GM19099 (cell line): Measurements from ENCODE around the gene TIMP4.

Experiments
- POLR2A ChIP-seq: IDR thresholded peaks from 3 replicates; pipeline ENCODE4 v1.6.1; 2011; ENCODE audit warnings: low read depth; ENCODE audit not compliant: insufficient read length; ENCODE audit errors: extremely low read depth

Gene TIMP4

GRCh38 chr3:12158387-12159226, at the start of gene TIMP4:
TSS of gene TIMP4 (minus strand) at chr3:12158912. CDS start at chr3:12158840, 72 bp downstream.
- TF ChIP-seq POLR2A, result no peak

- no peak for TF ChIP-seq POLR2A
Measured at GRCh38 chr3:12205171-12205570, 46.5 kb upstream of the TIMP4 start.

DNA sequence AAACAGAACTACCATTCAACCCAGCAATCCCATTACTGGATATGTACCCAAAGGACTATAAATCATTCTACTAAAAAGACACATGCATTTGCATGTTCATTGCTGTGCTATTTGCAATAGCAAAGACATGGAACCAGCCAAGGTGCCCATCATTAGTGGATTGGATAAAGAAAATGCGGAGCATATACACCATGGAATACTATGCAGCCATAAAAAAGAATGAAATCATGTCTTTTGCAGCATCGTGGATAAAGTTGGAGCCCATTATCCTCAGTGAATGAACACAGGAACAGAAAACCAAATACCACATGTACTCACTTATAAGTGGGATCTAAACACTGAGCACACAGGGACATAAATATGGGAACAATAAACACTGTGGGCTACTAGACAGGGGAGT, 43.1 kb upstream of the TIMP4 start:
- TF ChIP-seq POLR2A, result no peak

DNA sequence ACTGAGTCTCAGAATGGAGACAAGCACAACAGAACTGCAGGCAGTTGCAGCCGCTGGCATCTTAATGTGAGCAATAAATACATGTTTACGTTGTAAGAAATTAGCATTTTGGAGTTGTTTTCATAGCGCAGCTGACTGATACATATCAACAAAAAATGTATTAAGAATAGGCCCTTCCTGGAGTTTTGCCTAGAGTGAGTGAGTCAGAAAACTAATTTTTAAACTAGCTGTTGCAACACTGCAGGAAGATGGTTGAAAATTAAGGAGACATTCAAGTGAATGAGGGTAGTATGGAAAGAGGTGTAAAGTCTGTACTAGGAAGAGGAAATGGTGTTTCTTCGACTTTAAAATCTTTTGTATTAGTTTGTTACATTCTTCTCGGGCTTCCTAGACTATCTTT, 39.6 kb upstream of the TIMP4 start:
- TF ChIP-seq POLR2A, result no peak

DNA sequence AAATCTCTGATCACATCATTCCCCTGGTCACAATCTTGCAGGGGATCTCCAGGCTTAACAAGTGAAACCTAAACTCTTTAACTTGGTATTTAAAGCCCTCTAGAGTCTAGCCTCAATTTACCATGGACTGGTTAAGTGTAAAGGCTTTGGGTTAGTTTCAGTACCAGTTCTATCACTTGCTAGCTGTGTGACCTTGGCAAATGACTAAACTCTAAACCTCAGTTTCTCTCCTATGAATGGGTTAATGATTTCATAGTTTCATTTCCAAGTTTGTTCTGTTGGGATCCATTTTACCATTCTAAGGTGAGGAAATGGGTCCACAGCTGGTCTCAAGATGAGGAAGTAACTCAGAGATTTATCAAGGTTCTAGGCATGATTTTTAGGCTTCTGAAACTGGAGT, 38.8 kb upstream of the TIMP4 start:
- no peak for TF ChIP-seq POLR2A

DNA sequence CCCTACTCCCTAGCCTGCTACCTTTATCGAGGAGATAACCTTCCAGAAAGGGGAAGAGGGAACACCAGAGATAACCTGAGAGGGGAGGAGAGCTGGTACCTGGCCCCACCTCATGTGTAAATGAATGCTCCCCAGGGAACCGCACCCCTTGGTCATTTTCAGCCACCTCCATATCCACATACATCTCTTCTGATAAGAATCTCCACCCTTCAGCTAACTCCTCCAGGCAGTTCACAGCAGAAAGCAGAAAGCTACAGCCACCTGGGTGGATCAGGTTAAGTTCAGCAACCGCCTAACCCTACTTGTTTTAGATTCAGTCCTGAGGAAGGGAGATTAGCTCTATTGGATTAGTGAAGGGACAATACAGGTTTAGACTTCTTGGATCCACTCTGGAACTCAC, 38.0 kb upstream of the TIMP4 start:
- no peak for TF ChIP-seq POLR2A

DNA sequence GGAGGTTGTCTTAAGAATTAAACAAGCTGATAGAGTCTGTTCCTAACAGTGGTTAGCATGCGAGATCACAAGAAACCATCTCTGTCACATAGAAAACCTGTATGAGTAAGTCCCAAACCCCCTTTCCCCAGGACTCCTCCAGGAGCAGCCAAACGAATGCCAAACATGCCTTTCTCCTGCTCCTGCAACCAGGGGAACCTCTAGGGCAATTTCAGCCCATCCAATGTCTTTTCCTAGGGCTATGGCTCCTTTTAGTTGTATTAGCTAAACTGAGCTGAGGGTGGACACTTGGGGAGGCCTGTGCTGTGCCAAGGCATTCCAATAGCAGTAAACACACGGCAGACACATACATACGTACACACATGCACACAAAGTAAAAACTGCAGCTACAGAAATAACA, 36.5 kb upstream of the TIMP4 start:
- TF ChIP-seq POLR2A, result no peak

GRCh38 chr3:12194669-12195161, 36.0 kb upstream of the TIMP4 start:
- no peak for TF ChIP-seq POLR2A

DNA sequence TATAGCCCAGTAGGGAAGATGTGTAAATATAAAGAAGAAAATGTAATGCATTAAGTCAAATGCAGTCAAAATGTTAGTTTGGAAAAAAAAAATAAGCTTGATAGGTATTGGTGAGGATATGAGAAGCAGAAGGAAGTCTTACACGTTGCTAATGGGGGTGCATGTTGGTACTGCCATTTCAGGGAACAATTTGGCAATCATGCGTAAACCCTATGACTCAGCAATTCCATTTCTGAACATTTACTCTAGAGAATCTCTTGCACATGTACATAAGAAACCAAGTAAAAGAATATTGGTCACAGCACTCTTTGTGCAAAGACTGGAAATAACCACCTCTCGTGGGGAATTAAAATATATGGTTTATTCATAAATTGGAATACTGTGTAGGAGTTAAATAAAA, 35.5 kb upstream of the TIMP4 start:
- no peak for TF ChIP-seq POLR2A

GRCh38 chr3:12193485-12194165, 34.9 kb upstream of the TIMP4 start:
- no peak for TF ChIP-seq POLR2A

DNA sequence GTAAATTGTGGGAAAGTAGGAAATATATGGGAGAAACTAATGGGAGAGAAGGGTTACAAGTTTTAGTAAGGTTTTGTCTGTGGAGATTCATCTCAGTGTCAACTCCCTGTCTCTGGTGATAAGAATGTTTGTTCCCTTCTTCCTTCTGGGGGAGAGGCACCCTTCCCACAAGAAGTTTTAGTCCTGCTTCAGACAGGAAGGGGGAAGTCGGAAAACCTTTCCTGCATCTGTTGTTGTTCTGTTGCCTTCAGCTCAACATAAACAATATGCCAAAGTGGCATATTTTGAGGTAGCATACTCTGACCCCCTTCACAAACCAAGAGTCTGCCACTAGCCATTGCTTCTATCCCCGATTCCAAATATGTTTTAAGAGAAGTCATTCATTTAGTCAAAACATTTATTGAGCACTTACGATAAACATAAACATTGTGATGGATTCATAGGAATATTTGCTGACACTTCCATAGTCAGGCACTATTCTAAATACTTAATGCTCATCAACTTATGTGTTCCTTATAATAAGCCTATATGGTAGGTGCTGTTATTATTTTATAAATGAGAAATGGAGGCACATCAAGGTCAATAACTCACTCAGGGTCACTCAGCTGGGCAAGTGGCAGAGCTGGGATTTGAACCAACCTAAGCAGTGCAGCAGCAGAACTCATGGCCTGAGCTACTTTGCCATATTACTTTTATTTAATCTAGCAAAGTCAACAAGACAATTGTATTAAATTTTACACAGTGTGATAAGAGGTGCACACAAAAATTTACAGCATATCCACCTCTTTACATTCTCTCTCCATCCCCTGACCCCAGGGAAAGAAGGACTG, 34.2 kb upstream of the TIMP4 start:
- no peak for TF ChIP-seq POLR2A

DNA sequence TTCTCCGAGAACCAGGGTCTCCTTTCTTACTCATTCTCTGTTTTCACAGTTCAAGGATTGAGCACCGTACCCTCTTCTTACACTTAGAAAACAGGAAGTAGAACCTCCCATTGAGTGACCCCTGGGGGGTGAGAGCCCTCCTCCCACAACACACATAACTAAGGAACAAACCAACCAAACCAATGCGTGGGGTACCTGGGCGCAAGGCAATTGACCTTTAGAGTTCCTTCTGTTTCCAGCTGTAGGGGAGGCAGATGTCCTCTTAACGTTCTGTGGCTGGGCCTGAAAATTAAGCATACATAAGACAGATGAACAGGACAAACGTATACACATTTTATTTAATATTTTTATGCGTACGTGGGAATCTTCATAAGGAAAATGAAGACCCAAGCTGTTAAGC, 33.5 kb upstream of the TIMP4 start:
- TF ChIP-seq POLR2A, result no peak

GRCh38 chr3:12191559-12191958, 32.8 kb upstream of the TIMP4 start:
- TF ChIP-seq POLR2A, result no peak

DNA sequence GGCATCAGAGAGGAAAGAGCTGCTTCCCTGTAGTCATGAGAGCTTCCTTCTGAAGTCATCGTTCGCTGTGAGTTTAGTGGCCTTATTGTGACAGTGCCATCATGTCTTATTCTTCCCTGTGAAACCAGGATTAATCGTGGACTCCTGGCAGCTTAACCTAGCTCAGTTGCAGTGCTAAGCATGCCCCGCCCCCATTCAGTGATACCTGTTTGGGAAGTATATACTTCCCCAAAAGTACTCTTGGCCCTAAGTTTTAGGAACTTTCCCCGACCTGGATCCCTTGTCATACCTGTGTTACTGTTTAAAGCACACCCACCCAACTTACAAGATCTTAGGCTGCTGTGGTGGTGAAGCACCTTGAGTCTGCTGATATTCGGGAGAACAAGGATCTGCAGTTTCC, 32.1 kb upstream of the TIMP4 start:
- no peak for TF ChIP-seq POLR2A

DNA sequence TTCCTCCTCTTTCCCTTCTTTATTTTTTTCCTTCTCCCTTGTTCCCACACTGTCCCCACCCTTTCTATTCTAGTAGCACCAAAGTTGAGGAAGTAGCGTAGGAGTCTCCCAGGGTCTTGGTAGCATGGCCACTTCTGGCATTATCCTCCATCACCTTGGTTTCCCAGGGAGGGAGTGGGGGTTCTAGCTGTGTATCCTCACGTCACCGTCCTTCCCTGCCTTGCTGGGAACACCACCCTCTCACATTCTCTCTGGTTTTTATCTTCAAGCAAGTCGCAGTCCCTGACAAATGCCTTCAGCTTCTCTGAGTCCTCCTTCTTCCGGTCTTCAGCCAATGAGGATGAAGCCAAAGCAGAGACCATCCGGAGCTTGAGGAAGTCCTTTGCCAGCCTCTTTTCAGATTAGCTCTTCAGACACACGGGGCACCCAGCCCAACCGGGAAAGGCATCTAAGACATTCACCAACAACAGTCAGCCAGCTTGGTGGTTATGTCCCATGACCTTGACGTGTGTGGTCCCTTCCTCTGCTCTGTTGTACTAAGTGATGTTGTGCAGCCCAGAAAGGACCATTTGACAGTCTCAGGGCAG, 31.6 kb upstream of the TIMP4 start:
- TF ChIP-seq POLR2A, result no peak
